GM12878 (cell line): Measurements from ENCODE around the gene UBE2L5. TPM values are rescaled to one million over a fixed set of nuclear protein-coding genes. Genes with fewer than 3 reads are reported as not detected.

ENCODE experiments used
- ATAC-seq: fragments of 200-7000 bp; cut with Tn5 transposase; 3 replicates; pipeline ENCODE4 v1.9.1; 2020; ENCODE audit warnings: mild to moderate bottlenecking, moderate library complexity
- BruUV-seq: library from RNA; stranded (reverse); fragments of 400-500 nt; replicated peaks from 2 replicates; lab custom pipeline; 2021; lab: Mats Ljungman, UMichigan
- CTCF ChIA-PET: fragments of 300-600 bp; sonication (Branson Sonifier 250); formaldehyde crosslinking; extraction: SDS; loops from one replicate; lab custom pipeline; 2021; ENCODE audit warnings: inconsistent platforms; lab: Yijun Ruan, JAX
- POLR2A ChIA-PET: fragments of 350-600 bp; formaldehyde crosslinking; extraction: SDS; loops from one replicate; lab custom pipeline; 2021; ENCODE audit warnings: inconsistent platforms; lab: Charles Lee
- RAD21 ChIA-PET: fragments of 300-600 bp; sonication (Branson Sonifier 250); formaldehyde crosslinking; loops from one replicate; lab custom pipeline; 2023; ENCODE audit warnings: antibody characterized with exemption; ENCODE audit not compliant: unreplicated experiment; lab: Charles Lee
- SMC1A ChIA-PET: fragments of 300-600 bp; sonication (Branson Sonifier 250); formaldehyde crosslinking; loops from one replicate; lab custom pipeline; 2023; ENCODE audit not compliant: unreplicated experiment, uncharacterized antibody; lab: Charles Lee
- DNase-seq: peaks from one replicate; pipeline ENCODE4 v3.0.0-alpha.2; 2011; ENCODE audit warnings: low read depth, low spot score
- FAIRE-seq: peaks from 3 replicates; lab custom pipeline; 2011; peaks lifted over from hg19 to GRCh38; lab: Jason Lieb, UNC
- H2AFZ ChIP-seq: 2 replicates; pipeline ENCODE4 v1.6.0; 2011; ENCODE audit warnings: low read depth, low read length, control low read depth; ENCODE audit not compliant: control insufficient read depth
- H3K27ac ChIP-seq: 2 replicates; pipeline ENCODE4 v1.5.1; 2011; ENCODE audit warnings: control low read depth; ENCODE audit not compliant: control insufficient read depth, insufficient read depth
- H3K27me3 ChIP-seq, 2 experiments: replicated peaks in 1 of 2; 2 replicates each; pipeline versions ENCODE4 v1.6.0 to v1.6.1; 2011; ENCODE audit warnings: low read length in 1 of 2; ENCODE audit not compliant: control insufficient read depth in 2 of 2, insufficient read depth in 2 of 2
- H3K36me3 ChIP-seq, 2 experiments: 2 replicates each; pipeline ENCODE4 v1.5.1; 2011; ENCODE audit warnings: low read length in 1 of 2; ENCODE audit not compliant: control insufficient read depth in 2 of 2, insufficient read depth in 2 of 2
- H3K4me1 ChIP-seq: 2 replicates; pipeline ENCODE4 v1.6.1; 2011; ENCODE audit warnings: mild to moderate bottlenecking, low read length, moderate library complexity, mixed read lengths; ENCODE audit not compliant: control insufficient read depth, insufficient read depth
- H3K4me2 ChIP-seq: 2 replicates; pipeline ENCODE4 v1.6.0; 2011; ENCODE audit warnings: control low read depth; ENCODE audit not compliant: control insufficient read depth, insufficient read depth
- H3K4me3 ChIP-seq: fragments of 200-600 bp; sonication (generic); 2 replicates; pipeline ENCODE4 v1.5.1; 2016
- H3K79me2 ChIP-seq: 2 replicates; pipeline ENCODE4 v1.6.0; 2011; ENCODE audit warnings: low read length; ENCODE audit not compliant: control insufficient read depth, insufficient read depth
- H3K9ac ChIP-seq: 2 replicates; pipeline ENCODE4 v1.8.0; 2011; ENCODE audit warnings: low read length, control low read depth, mixed read lengths; ENCODE audit not compliant: control insufficient read depth, insufficient read depth
- H3K9me3 ChIP-seq: replicated peaks from 3 replicates; pipeline ENCODE4 v1.5.1; 2011; ENCODE audit warnings: mild to moderate bottlenecking, low read length; ENCODE audit not compliant: control insufficient read depth, insufficient read depth
- H4K20me1 ChIP-seq: 2 replicates; pipeline ENCODE4 v1.6.0; 2011; ENCODE audit not compliant: control insufficient read depth, insufficient read depth
- BCL11A ChIP-seq: IDR thresholded peaks from 2 replicates; pipeline ENCODE4 v1.6.1; 2011; ENCODE audit warnings: low read depth, low read length
- CEBPZ ChIP-seq: fragments of 150-350 bp; IDR thresholded peaks from 2 replicates; pipeline ENCODE4 v1.6.1; 2016; ENCODE audit warnings: low read depth, low read length
- CHD4 ChIP-seq: fragments of 200-600 bp; sonication (generic); IDR thresholded peaks from 2 replicates; pipeline ENCODE4 v1.6.1; 2016; ENCODE audit warnings: mild to moderate bottlenecking
- E4F1 ChIP-seq: fragments of 450-650 bp; IDR thresholded peaks from 2 replicates; pipeline ENCODE4 v1.6.1; 2018; ENCODE audit warnings: borderline replicate concordance, mild to moderate bottlenecking; ENCODE audit not compliant: partially characterized antibody
- HDGF ChIP-seq: fragments of 450-650 bp; IDR thresholded peaks from 2 replicates; pipeline ENCODE4 v1.6.1; 2016; ENCODE audit warnings: antibody characterized with exemption
- IKZF2 ChIP-seq, 2 experiments: fragments of 450-650 bp; IDR thresholded peaks; 2 replicates each; pipeline ENCODE4 v1.6.1; 2017; ENCODE audit warnings: mild to moderate bottlenecking in 2 of 2, moderate library complexity in 2 of 2
- IRF5 ChIP-seq: fragments of 450-650 bp; IDR thresholded peaks from 2 replicates; pipeline ENCODE4 v1.6.1; 2017; ENCODE audit warnings: borderline replicate concordance
- KDM1A ChIP-seq: fragments of 200-600 bp; sonication (generic); IDR thresholded peaks from 2 replicates; pipeline ENCODE4 v1.6.1; 2016; ENCODE audit warnings: borderline replicate concordance
- MLLT1 ChIP-seq: fragments of 450-650 bp; IDR thresholded peaks from 2 replicates; pipeline ENCODE4 v1.6.1; 2016; ENCODE audit warnings: mild to moderate bottlenecking
- MTA2 ChIP-seq: fragments of 450-650 bp; IDR thresholded peaks from 2 replicates; pipeline ENCODE4 v1.6.1; 2016; ENCODE audit warnings: low read depth, mild to moderate bottlenecking, moderate library complexity
- NBN ChIP-seq: fragments of 450-650 bp; IDR thresholded peaks from 2 replicates; pipeline ENCODE4 v1.6.1; 2016
- NFIC ChIP-seq: IDR thresholded peaks from 2 replicates; pipeline ENCODE4 v1.6.1; 2012; ENCODE audit warnings: low read depth, mild to moderate bottlenecking, inconsistent platforms, low read length, moderate library complexity
- SMARCA5 ChIP-seq: fragments of 450-650 bp; IDR thresholded peaks from 2 replicates; pipeline ENCODE4 v1.6.1; 2017; ENCODE audit warnings: mild to moderate bottlenecking
- SRF ChIP-seq, 2 experiments: IDR thresholded peaks; 2 replicates each; pipeline ENCODE4 v1.6.1; 2011; ENCODE audit warnings: low read depth in 2 of 2, low read length in 2 of 2, mild to moderate bottlenecking in 1 of 2, moderate library complexity in 1 of 2
- STAT3 ChIP-seq: IDR thresholded peaks from 2 replicates; pipeline ENCODE4 v1.6.1; 2011; ENCODE audit warnings: low read depth, low read length, improper control_type of control experiment
- WGBS: methylation state at CpG from one replicate; pipeline ENCODE4 v1.1.6; 2016; ENCODE audit warnings: low lambda C conversion rate; ENCODE audit not compliant: insufficient replicate concordance, insufficient coverage; ENCODE audit errors: missing lambda C conversion rate; 5-methylcytosine and 5-hydroxymethylcytosine counted together
- in situ Hi-C: fragments of 300-500 bp; cut with MboI; formaldehyde crosslinking; loops from 9 replicates; pipeline ENCODE4 v1.14.3; 2018; ENCODE audit warnings: mixed read lengths
- intact Hi-C: fragments of 100-400 bp; cut with micrococcal nuclease; formaldehyde crosslinking; loops from one replicate; pipeline ENCODE4 v1.14.2; 2022; ENCODE audit not compliant: unreplicated experiment
- polyA plus RNA-seq, 11 experiments: library from polyadenylated mRNA; depleted of rRNA in 4 of 11; unstranded in 6 of 11; stranded (reverse) in 5 of 11; fragments of >200 nt; fragmentation: Nextera tagmentation in 4 of 11; fragmentation: Illumina TruSeq in 1 of 11; extraction: Ambion mirVana in 4 of 11; extraction: Trizol in 1 of 11; gene quantifications; 1 replicate in 1 of 11; 2 replicates in 10 of 11; pipeline versions ENCODE4 v1.2.1 to v1.2.3, GENCODE V29; 2011 to 2016; ENCODE audit warnings: inconsistent platforms in 2 of 11, missing spikeins in 2 of 11, low read depth in 1 of 11
- total RNA-seq, 4 experiments: library from RNA; depleted of rRNA in 3 of 4; stranded (reverse); fragments of >200 nt in 3 of 4; fragmentation: Illumina TruSeq in 1 of 4; extraction: Trizol in 1 of 4; gene quantifications; 2 replicates each; pipeline versions ENCODE4 v1.2.1 to v1.2.3, GENCODE V29; 2013 to 2021

The UBE2L5 gene
- total and polyA plus RNA-seq, 10 of the 15 experiments (the other 5 are each of a cell fraction or from before 2014, with no cell fraction given) = 0.03 to 1.1 (median 0.19) TPM; not detected in 2

- H3K4me1 ChIP-seq = peaks cover 7% of the 10 kb centered on the region
- in situ Hi-C loops (no loop called here), intact Hi-C loops (no loop called here)
- WGBS = 54% methylated on average over 8 of the region's 8 CpGs
- no peak overlapping the region for H3K9ac ChIP-seq
- H2AFZ ChIP-seq = no peak overlapping the region
- no TSS peak for BruUV-seq
- FAIRE-seq (no peak), ATAC-seq (peak; percentile 80), DNase-seq (no peak)
- ChIA-PET RAD21 (interaction anchor here (0.7 to 7.4 kb wide), 9 partner anchors 9 to 92 kb away, joined by 3 to 105 read pairs (median 6); no protein-coding TSS in a partner anchor), CTCF (interaction anchor here (1.0 to 3.1 kb wide), 7 partner anchors 9 to 49 kb away, joined by 3 to 14 read pairs (median 6); no protein-coding TSS in a partner anchor), POLR2A (interaction anchor here (1.0 to 6.9 kb wide), 5 partner anchors 11 to 46 kb away, joined by 3 to 76 read pairs (median 7); partner anchors contain the start of gene UBE2L5), SMC1A (interaction anchor here (0.9 to 12.8 kb wide), 11 partner anchors 8 to 250 kb away, joined by 3 to 143 read pairs (median 7); partner anchors contain the start of gene UBE2L5)
- H3K9me3 ChIP-seq = no peaks in the 10 kb centered on the region
- no peaks in the 10 kb centered on the region for H3K36me3 ChIP-seq
- H3K4me3 ChIP-seq = no peak overlapping the region
- H3K27ac ChIP-seq = no peak overlapping the region
- no peaks in the 10 kb centered on the region for H3K27me3 ChIP-seq
- H4K20me1 ChIP-seq = no peaks in the 10 kb centered on the region
- no peaks in the 10 kb centered on the region for H3K79me2 ChIP-seq
- H3K4me2 ChIP-seq = no peak overlapping the region; the same call in 1 of the 2 replicates
- no peak for TF ChIP-seq SRF (IDR thresholded peaks at IDR 0.05; ENCODE audit: low read depth in 2 of 2, low read length in 2 of 2)
- no peak for TF ChIP-seq NFIC
- no peak for TF ChIP-seq IRF5
- peak; percentile 45; the same call in 1 of the 2 replicates for TF ChIP-seq HDGF
- peak; percentile 24; the same call in 1 of the 2 replicates for TF ChIP-seq SMARCA5
- peak; percentile 69; the same call in 1 of the 2 replicates for TF ChIP-seq NBN
- TF ChIP-seq E4F1 = no peak
- TF ChIP-seq MLLT1 = peak; percentile 80
- peak; percentile 56 to 57; a peak in 2 of 4 replicates for TF ChIP-seq IKZF2 (IDR thresholded peaks at IDR 0.05)
- TF ChIP-seq BCL11A = peak; percentile 55; the same call in 1 of the 2 replicates
- TF ChIP-seq STAT3 = no peak
- peak; percentile 92 for TF ChIP-seq MTA2
- no peak for TF ChIP-seq CHD4
- TF ChIP-seq CEBPZ = no peak
- TF ChIP-seq KDM1A = no peak
Measured at GRCh38 chr13:30396434-30397075, 25.7 kb upstream of the UBE2L5 start.
